HepG2 (cell line): Measurements from ENCODE around the gene ABCB9. TPM values are rescaled to one million over a fixed set of nuclear protein-coding genes. Genes with fewer than 3 reads are reported as not detected.

Experiments
- FOXM1 ChIP-seq: sonication (generic); formaldehyde crosslinking; IDR thresholded peaks from 2 replicates; pipeline ENCODE4 v1.5.0; 2020; ENCODE audit warnings: missing genetic modification reagents
- GLMP ChIP-seq: sonication (generic); formaldehyde crosslinking; IDR thresholded peaks from 2 replicates; pipeline ENCODE4 v1.9.0; 2021; ENCODE audit warnings: missing genetic modification reagents, mild to moderate bottlenecking, borderline replicate concordance
- HES4 ChIP-seq: sonication (generic); formaldehyde crosslinking; IDR thresholded peaks from 2 replicates; pipeline ENCODE4 v1.9.0; 2021; ENCODE audit warnings: mild to moderate bottlenecking, missing genetic modification reagents, borderline replicate concordance
- JARID2 ChIP-seq: sonication (generic); formaldehyde crosslinking; IDR thresholded peaks from 2 replicates; pipeline ENCODE4 v1.8.1; 2023; ENCODE audit warnings: missing genetic modification reagents, inconsistent platforms; ENCODE audit not compliant: insufficient replicate concordance
- KLF11 ChIP-seq: IDR thresholded peaks from 2 replicates; pipeline ENCODE4 v1.6.1; 2016; ENCODE audit warnings: missing compliant biosample characterization
- MEIS2 ChIP-seq: sonication (generic); formaldehyde crosslinking; IDR thresholded peaks from 2 replicates; pipeline ENCODE4 v1.9.0; 2021; ENCODE audit warnings: mild to moderate bottlenecking, missing genetic modification reagents
- MLX ChIP-seq: IDR thresholded peaks from 2 replicates; pipeline ENCODE4 v1.6.1; 2016
- MTF1 ChIP-seq: sonication (generic); formaldehyde crosslinking; IDR thresholded peaks from 2 replicates; pipeline ENCODE4 v1.5.0; 2020; ENCODE audit warnings: missing genetic modification reagents
- NFE2L2 ChIP-seq: fragments of 150-350 bp; IDR thresholded peaks from 2 replicates; pipeline ENCODE4 v1.6.1; 2014; ENCODE audit warnings: low read length
- POLR2G ChIP-seq: fragments of 200-400 bp; formaldehyde crosslinking; IDR thresholded peaks from 2 replicates; pipeline ENCODE4 v1.6.1; 2018; ENCODE audit warnings: mild to moderate bottlenecking, low read depth, low read length, moderate library complexity
- RARG ChIP-seq: sonication (generic); formaldehyde crosslinking; IDR thresholded peaks from 2 replicates; pipeline ENCODE4 v1.4.0; 2020; ENCODE audit warnings: low read depth, mild to moderate bottlenecking, missing genetic modification reagents
- RBAK ChIP-seq: sonication (generic); formaldehyde crosslinking; IDR thresholded peaks from 2 replicates; pipeline ENCODE4 v1.5.1; 2020; ENCODE audit warnings: mild to moderate bottlenecking, missing genetic modification reagents
- SETDB1 ChIP-seq: sonication (generic); formaldehyde crosslinking; IDR thresholded peaks from 2 replicates; pipeline ENCODE4 v1.5.1; 2020; ENCODE audit warnings: missing genetic modification reagents, mild to moderate bottlenecking, borderline replicate concordance
- YY1 ChIP-seq: IDR thresholded peaks from 2 replicates; pipeline ENCODE4 v1.6.1; 2011; ENCODE audit warnings: low read length, low read depth, moderate library complexity, mild to moderate bottlenecking; ENCODE audit not compliant: insufficient read depth, insufficient replicate concordance
- ZBTB42 ChIP-seq: sonication (generic); formaldehyde crosslinking; IDR thresholded peaks from 2 replicates; pipeline ENCODE4 v1.5.0; 2020; ENCODE audit warnings: mild to moderate bottlenecking, missing genetic modification reagents
- ZFP41 ChIP-seq: sonication (generic); formaldehyde crosslinking; IDR thresholded peaks from 2 replicates; pipeline ENCODE4 v1.4.0; 2020; ENCODE audit warnings: mild to moderate bottlenecking, missing genetic modification reagents, borderline replicate concordance
- ZFP91 ChIP-seq: sonication (generic); formaldehyde crosslinking; IDR thresholded peaks from 2 replicates; pipeline ENCODE4 v1.9.0; 2022; ENCODE audit warnings: missing genetic modification reagents, mild to moderate bottlenecking, borderline replicate concordance
- ZNF136 ChIP-seq: sonication (generic); formaldehyde crosslinking; IDR thresholded peaks from 2 replicates; pipeline ENCODE4 v1.8.1; 2022; ENCODE audit warnings: low read depth, mild to moderate bottlenecking, moderate library complexity, missing genetic modification reagents
- ZNF207 ChIP-seq: fragments of 450-650 bp; IDR thresholded peaks from 2 replicates; pipeline ENCODE4 v1.6.1; 2016; ENCODE audit warnings: antibody characterized with exemption, borderline replicate concordance
- ZNF281 ChIP-seq: sonication (generic); formaldehyde crosslinking; IDR thresholded peaks from 2 replicates; pipeline ENCODE4 v1.4.0; 2020; ENCODE audit warnings: missing genetic modification reagents, borderline replicate concordance
- ZNF652 ChIP-seq: IDR thresholded peaks from 2 replicates; pipeline ENCODE4 v1.6.1; 2016; ENCODE audit warnings: low read depth, borderline replicate concordance
- ZNF839 ChIP-seq: sonication (generic); formaldehyde crosslinking; IDR thresholded peaks from 2 replicates; pipeline ENCODE4 v1.4.0; 2020; ENCODE audit warnings: missing genetic modification reagents, mild to moderate bottlenecking, borderline replicate concordance
- ZNF878 ChIP-seq: sonication (generic); formaldehyde crosslinking; IDR thresholded peaks from 2 replicates; pipeline ENCODE4 v1.8.1; 2023; ENCODE audit warnings: mild to moderate bottlenecking, missing genetic modification reagents, moderate library complexity
- ZSCAN31 ChIP-seq: sonication (generic); formaldehyde crosslinking; IDR thresholded peaks from 2 replicates; pipeline ENCODE4 v1.5.0; 2020; ENCODE audit warnings: low read depth, mild to moderate bottlenecking, missing genetic modification reagents
- polyA plus RNA-seq, 8 experiments: library from polyadenylated mRNA; depleted of rRNA in 3 of 8; stranded (reverse) in 7 of 8; unstranded in 1 of 8; fragments of >200 nt; fragmentation: Illumina TruSeq in 4 of 8; extraction: Trizol in 4 of 8; gene quantifications; 2 replicates each; pipeline versions ENCODE4 v1.2.1 to v1.2.3, GENCODE V29; 2011 to 2016; ENCODE audit warnings: low read depth in 4 of 8, missing spikeins in 1 of 8, mixed read lengths in 1 of 8; ENCODE audit not compliant: insufficient read depth in 1 of 8
- total RNA-seq, 5 experiments: library from RNA; depleted of rRNA; stranded (reverse); fragments of >200 nt; fragmentation: Illumina TruSeq; extraction: Trizol; gene quantifications; 2 replicates each; pipeline ENCODE4 v1.2.3, GENCODE V29; 2016; ENCODE audit warnings: low read depth in 1 of 5

ABCB9 gene
- total and polyA plus RNA-seq, 2 of the 13 experiments (the other 11 are each of a cell fraction or from before 2014, with no cell fraction given), result 5.1 to 6.0 TPM

- TF ChIP-seq FOXM1 (CRISPR knock-in tag), result no peak
- no peak for TF ChIP-seq ZFP41 (CRISPR knock-in tag)
- TF ChIP-seq ZSCAN31 (CRISPR knock-in tag), result peak; percentile 29; the same call in 1 of the 2 replicates
- no peak for TF ChIP-seq GLMP (CRISPR knock-in tag)
- TF ChIP-seq ZNF652, result no peak
- TF ChIP-seq ZNF207, result no peak
- TF ChIP-seq RARG (CRISPR knock-in tag), result no peak
- TF ChIP-seq POLR2G, result peak; percentile 89
- no peak for TF ChIP-seq JARID2 (CRISPR knock-in tag)
- no peak for TF ChIP-seq ZNF281 (CRISPR knock-in tag)
- no peak for TF ChIP-seq ZBTB42 (CRISPR knock-in tag)
- no peak for TF ChIP-seq ZNF878 (CRISPR knock-in tag)
- TF ChIP-seq MEIS2 (CRISPR knock-in tag), result no peak
- no peak for TF ChIP-seq MLX (CRISPR knock-in tag)
- peak; percentile 29 for TF ChIP-seq ZFP91 (CRISPR knock-in tag)
- 0 out of 2 replicates have a peak, but pooled peaks have one; percentile 59 for TF ChIP-seq KLF11 (CRISPR knock-in tag)
- no peak for TF ChIP-seq RBAK (CRISPR knock-in tag)
- peak; percentile 80; the same call in 1 of the 2 replicates for TF ChIP-seq MTF1 (CRISPR knock-in tag)
- no peak for TF ChIP-seq SETDB1
- no peak for TF ChIP-seq HES4 (CRISPR knock-in tag)
- TF ChIP-seq ZNF136 (CRISPR knock-in tag), result no peak
- peak; percentile 60 for TF ChIP-seq YY1
- TF ChIP-seq NFE2L2, result no peak
- TF ChIP-seq ZNF839 (CRISPR knock-in tag), result no peak; the same call in 1 of the 2 replicates
Measured at GRCh38 chr12:122980183-122981035, 14.1 kb upstream of the ABCB9 start, which contains the start of gene ARL6IP4 (continued).
